ENCODE measurements around the gene IPO11.

Gene IPO11

GRCh38 chr5:62412549-62413329 is at the start of gene IPO11:
IPO11 (plus strand) TSS chr5:62412763; CDS start chr5:62437280, 24,517 bp downstream.
- peak; percentile 98 for DNase-seq

GRCh38 chr5:62369039-62369438 is 43.5 kb upstream of the IPO11 start:
- no peak for DNase-seq

- no peak for DNase-seq
Measured at GRCh38 chr5:62371409-62371808, 41.2 kb upstream of the IPO11 start.

- DNase-seq, result no peak
Measured at GRCh38 chr5:62372600-62372999, 40.0 kb upstream of the IPO11 start.

GRCh38 chr5:62373382-62373781 is 39.2 kb upstream of the IPO11 start:
- DNase-seq, result no peak

- DNase-seq, result no peak
Measured at GRCh38 chr5:62374090-62374489, 38.5 kb upstream of the IPO11 start.

- DNase-seq, result no peak
Measured at GRCh38 chr5:62375627-62376026, 36.9 kb upstream of the IPO11 start.

- no peak for DNase-seq
Measured at GRCh38 chr5:62376064-62376463, 36.5 kb upstream of the IPO11 start.

GRCh38 chr5:62385131-62385530 is 27.4 kb upstream of the IPO11 start:
- DNase-seq, result no peak

GRCh38 chr5:62385816-62386400 is 26.7 kb upstream of the IPO11 start:
- no peak for DNase-seq

- no peak for DNase-seq
Measured at GRCh38 chr5:62386824-62387223, 25.7 kb upstream of the IPO11 start.

- DNase-seq, result no peak
Measured at GRCh38 chr5:62395210-62395950, 17.2 kb upstream of the IPO11 start.

- peak; percentile 96 for DNase-seq
Measured at GRCh38 chr5:62403411-62404250, 8.9 kb upstream of the IPO11 start, which contains the start of gene DIMT1. DIMT1 (minus strand) TSS chr5:62403905; CDS start chr5:62403772, 133 bp downstream.

- no peak for DNase-seq
Measured at GRCh38 chr5:62413711-62414110, 1.1 kb downstream of the IPO11 start.

- DNase-seq, result no peak
Measured at GRCh38 chr5:62418462-62419076, 6.0 kb downstream of the IPO11 start.

- no peak for DNase-seq
Measured at GRCh38 chr5:62419609-62420008, 7.0 kb downstream of the IPO11 start.

- DNase-seq, result no peak
Measured at GRCh38 chr5:62421414-62421813, 8.9 kb downstream of the IPO11 start.

GRCh38 chr5:62424763-62425162 is 12.2 kb downstream of the IPO11 start:
- no peak for DNase-seq

GRCh38 chr5:62431735-62432620 is 19.4 kb downstream of the IPO11 start:
- no peak for DNase-seq

GRCh38 chr5:62432621-62433064 is 20.1 kb downstream of the IPO11 start:
- DNase-seq, result no peak

GRCh38 chr5:62448528-62448927 is 36.0 kb downstream of the IPO11 start:
- no peak for DNase-seq

All from retina (tissue), 1 donor.